ENCODE measurements around the gene METTL24. TPM values are rescaled to one million over a fixed set of nuclear protein-coding genes. Genes with fewer than 3 reads are reported as not detected.

The METTL24 gene
- total RNA-seq, 4 donors from 2014 or later: not detected

GRCh38 chr6:110399219-110400071 lies 41.3 kb upstream of the METTL24 start:
- Histone ChIP-seq H3K27me3 (no peaks in the 10 kb centered on the region), H3K4me3 (peak overlapping the region; percentile 20 to 39 (median 30)), H3K27ac (no peak overlapping the region), H3K36me3 (no peaks in the 10 kb centered on the region), H3K4me1 (no peaks in the 10 kb centered on the region), H3K9me3 (no peaks in the 10 kb centered on the region)
- ATAC-seq (no peak), DNase-seq (no peak)
- intact Hi-C loops (cut with DNase I; ENCODE audit: low total_unique reads) (loop anchor here (10.0 kb wide), 1 partner anchor 695 kb away; no protein-coding TSS in a partner anchor), in situ Hi-C loops (cut with MboI; ENCODE audit: low sequenced_read_pairs in 4 of 4) (loop anchor here in 2 of 4 donors (10.0 to 25.0 kb wide), 3 partner anchors 687 to 862 kb away; no protein-coding TSS in a partner anchor)
- TF ChIP-seq, protein P1, sequence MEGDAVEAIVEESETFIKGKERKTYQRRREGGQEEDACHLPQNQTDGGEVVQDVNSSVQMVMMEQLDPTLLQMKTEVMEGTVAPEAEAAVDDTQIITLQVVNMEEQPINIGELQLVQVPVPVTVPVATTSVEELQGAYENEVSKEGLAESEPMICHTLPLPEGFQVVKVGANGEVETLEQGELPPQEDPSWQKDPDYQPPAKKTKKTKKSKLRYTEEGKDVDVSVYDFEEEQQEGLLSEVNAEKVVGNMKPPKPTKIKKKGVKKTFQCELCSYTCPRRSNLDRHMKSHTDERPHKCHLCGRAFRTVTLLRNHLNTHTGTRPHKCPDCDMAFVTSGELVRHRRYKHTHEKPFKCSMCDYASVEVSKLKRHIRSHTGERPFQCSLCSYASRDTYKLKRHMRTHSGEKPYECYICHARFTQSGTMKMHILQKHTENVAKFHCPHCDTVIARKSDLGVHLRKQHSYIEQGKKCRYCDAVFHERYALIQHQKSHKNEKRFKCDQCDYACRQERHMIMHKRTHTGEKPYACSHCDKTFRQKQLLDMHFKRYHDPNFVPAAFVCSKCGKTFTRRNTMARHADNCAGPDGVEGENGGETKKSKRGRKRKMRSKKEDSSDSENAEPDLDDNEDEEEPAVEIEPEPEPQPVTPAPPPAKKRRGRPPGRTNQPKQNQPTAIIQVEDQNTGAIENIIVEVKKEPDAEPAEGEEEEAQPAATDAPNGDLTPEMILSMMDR (IDR thresholded peaks at IDR 0.05 in 4 of 5, conservative IDR thresholded peaks at IDR 0.05 in 1 of 5): no peak
- TF ChIP-seq POLR2A (IDR thresholded peaks at IDR 0.05): no peak

- Histone ChIP-seq H3K4me1 (no peaks in the 10 kb centered on the region), H3K27me3 (no peaks in the 10 kb centered on the region), H3K27ac (no peak overlapping the region), H3K36me3 (no peaks in the 10 kb centered on the region), H3K9me3 (no peaks in the 10 kb centered on the region), H3K4me3 (no peak overlapping the region)
- TF ChIP-seq POLR2A (IDR thresholded peaks at IDR 0.05): no peak
- TF ChIP-seq, protein P1 (IDR thresholded peaks at IDR 0.05 in 4 of 5, conservative IDR thresholded peaks at IDR 0.05 in 1 of 5): no peak
- intact Hi-C loops (cut with DNase I; ENCODE audit: low total_unique reads) (loop anchor here (10.0 kb wide), 1 partner anchor 694 kb away; no protein-coding TSS in a partner anchor), in situ Hi-C loops (cut with MboI; ENCODE audit: low sequenced_read_pairs in 4 of 4) (loop anchor here in 2 of 4 donors (10.0 to 25.0 kb wide), 3 partner anchors 686 to 861 kb away; no protein-coding TSS in a partner anchor)
- no peak for DNase-seq
- no peak for ATAC-seq
Measured at GRCh38 chr6:110398778-110399177, 40.6 kb upstream of the METTL24 start.

DNA sequence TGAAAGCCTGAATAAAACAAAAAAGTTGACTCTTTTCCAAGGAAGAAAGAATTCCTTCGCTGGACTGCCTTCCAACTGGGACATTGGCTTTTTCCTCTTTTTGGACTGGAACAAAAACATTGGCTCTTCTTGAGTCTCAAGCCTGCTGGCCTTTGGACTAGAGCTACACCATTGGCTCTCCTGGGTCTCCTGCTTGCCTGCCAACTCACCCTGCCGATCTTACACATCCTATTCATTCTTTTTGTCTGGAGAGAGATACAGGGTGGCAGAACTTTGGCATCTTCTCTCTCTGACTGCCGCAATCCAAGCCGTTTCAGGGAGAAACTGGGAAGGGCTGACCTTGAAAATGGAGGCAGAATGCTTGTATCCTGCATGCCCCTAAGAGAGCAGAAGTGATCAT lies 37.1 kb upstream of the METTL24 start:
- ATAC-seq (no peak), DNase-seq (no peak)
- intact Hi-C loops (cut with DNase I; ENCODE audit: low total_unique reads): loop anchor here (10.0 kb wide), 1 partner anchor 690 kb away; no protein-coding TSS in a partner anchor
- TF ChIP-seq, protein P1 (IDR thresholded peaks at IDR 0.05 in 4 of 5, conservative IDR thresholded peaks at IDR 0.05 in 1 of 5): no peak
- no peak for TF ChIP-seq POLR2A (IDR thresholded peaks at IDR 0.05)
- Histone ChIP-seq H3K4me3 (no peak overlapping the region), H3K9me3 (no peaks in the 10 kb centered on the region), H3K4me1 (no peaks in the 10 kb centered on the region), H3K36me3 (peaks cover 0 to 5% of the 10 kb centered on the region in 2 donors), H3K27ac (no peak overlapping the region), H3K27me3 (no peaks in the 10 kb centered on the region)
- in situ Hi-C loops (cut with MboI; ENCODE audit: low sequenced_read_pairs in 4 of 4): loop anchor here in 2 of 4 donors (10.0 to 25.0 kb wide), 3 partner anchors 683 to 858 kb away; no protein-coding TSS in a partner anchor

GRCh38 chr6:110394409-110394808 lies 36.3 kb upstream of the METTL24 start:
- TF ChIP-seq, protein P1 (IDR thresholded peaks at IDR 0.05 in 4 of 5, conservative IDR thresholded peaks at IDR 0.05 in 1 of 5): no peak
- TF ChIP-seq POLR2A (IDR thresholded peaks at IDR 0.05): no peak
- Histone ChIP-seq H3K4me3 (no peak overlapping the region), H3K27me3 (no peaks in the 10 kb centered on the region), H3K4me1 (no peaks in the 10 kb centered on the region), H3K36me3 (peaks cover 0 to 5% of the 10 kb centered on the region in 2 donors), H3K9me3 (no peaks in the 10 kb centered on the region), H3K27ac (no peak overlapping the region)
- DNase-seq (no peak), ATAC-seq (no peak)
- intact Hi-C loops (cut with DNase I; ENCODE audit: low total_unique reads) (loop anchor here (10.0 kb wide), 1 partner anchor 690 kb away; no protein-coding TSS in a partner anchor), in situ Hi-C loops (cut with MboI; ENCODE audit: low sequenced_read_pairs in 4 of 4) (loop anchor here in 2 of 4 donors (10.0 to 25.0 kb wide), 3 partner anchors 682 to 857 kb away; no protein-coding TSS in a partner anchor)
